Measurements from ENCODE around the gene BATF. TPM values are rescaled to one million over a fixed set of nuclear protein-coding genes. Genes with fewer than 3 reads are reported as not detected.
A peak's percentile ranks its signal among the peaks of the same experiment; 100 is the strongest.

Gene BATF
- total RNA-seq, 1 experiment from 2014 or later, result 55.7 TPM

DNA sequence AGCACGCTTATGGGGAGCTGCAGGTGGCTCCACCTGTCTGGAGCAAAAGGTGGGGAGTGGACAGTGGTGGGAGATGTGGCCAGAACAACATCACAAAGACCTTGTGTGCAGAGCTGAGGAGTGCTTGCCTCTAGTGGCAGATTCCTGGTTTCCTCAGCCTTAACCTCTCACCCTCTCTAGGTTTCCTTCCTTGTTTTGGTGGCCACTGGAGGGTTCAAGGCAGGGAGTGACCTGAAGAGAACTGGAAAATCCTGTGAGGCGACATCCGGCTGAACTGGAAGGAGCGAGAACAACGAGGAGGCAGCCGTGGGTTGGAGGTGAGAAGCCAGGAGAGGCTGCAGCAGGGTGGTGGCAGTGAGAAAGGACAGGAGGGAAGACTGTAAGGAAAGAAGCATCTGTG lies 49.8 kb downstream of the BATF start:
- peak; percentile 66 to 83 for DNase-seq
- Histone ChIP-seq H3F3A (ENCODE audit: insufficient read depth, low read depth) (peaks cover 18% of the 10 kb centered on the region; the same call in 1 of the 2 replicates), H3K9me3 (ENCODE audit: insufficient read depth, low read depth) (no peaks in the 10 kb centered on the region), H2AFZ (peak overlapping the region; percentile 69), H3K9me2 (ENCODE audit: insufficient read depth) (no peaks in the 10 kb centered on the region), H3K4me2 (peak overlapping the region; percentile 60), H3K79me2 (ENCODE audit: low read depth) (no peaks in the 10 kb centered on the region), H3K27ac (peak overlapping the region; percentile 33), H3K36me3 (ENCODE audit: low read depth) (no peaks in the 10 kb centered on the region), H4K20me1 (ENCODE audit: insufficient read depth) (no peaks in the 10 kb centered on the region), H3K27me3 (ENCODE audit: insufficient read depth, low read depth) (no peaks in the 10 kb centered on the region), H3K4me1 (replicated peaks; ENCODE audit: insufficient read depth) (peaks cover 32% of the 10 kb centered on the region), H3K4me3 (peak overlapping the region; percentile 18; the same call in 1 of the 2 replicates)
- ChIA-PET CTCF (interaction anchor here (0.5 to 1.4 kb wide), 4 partner anchors 11 to 815 kb away, joined by 3 to 4 read pairs (median 3); no protein-coding TSS in a partner anchor), POLR2A (ENCODE audit: unreplicated experiment) (interaction anchor here (0.9 kb wide), 1 partner anchor 10 kb away, joined by 5 read pairs; no protein-coding TSS in a partner anchor)
- TF ChIP-seq, protein P1, sequence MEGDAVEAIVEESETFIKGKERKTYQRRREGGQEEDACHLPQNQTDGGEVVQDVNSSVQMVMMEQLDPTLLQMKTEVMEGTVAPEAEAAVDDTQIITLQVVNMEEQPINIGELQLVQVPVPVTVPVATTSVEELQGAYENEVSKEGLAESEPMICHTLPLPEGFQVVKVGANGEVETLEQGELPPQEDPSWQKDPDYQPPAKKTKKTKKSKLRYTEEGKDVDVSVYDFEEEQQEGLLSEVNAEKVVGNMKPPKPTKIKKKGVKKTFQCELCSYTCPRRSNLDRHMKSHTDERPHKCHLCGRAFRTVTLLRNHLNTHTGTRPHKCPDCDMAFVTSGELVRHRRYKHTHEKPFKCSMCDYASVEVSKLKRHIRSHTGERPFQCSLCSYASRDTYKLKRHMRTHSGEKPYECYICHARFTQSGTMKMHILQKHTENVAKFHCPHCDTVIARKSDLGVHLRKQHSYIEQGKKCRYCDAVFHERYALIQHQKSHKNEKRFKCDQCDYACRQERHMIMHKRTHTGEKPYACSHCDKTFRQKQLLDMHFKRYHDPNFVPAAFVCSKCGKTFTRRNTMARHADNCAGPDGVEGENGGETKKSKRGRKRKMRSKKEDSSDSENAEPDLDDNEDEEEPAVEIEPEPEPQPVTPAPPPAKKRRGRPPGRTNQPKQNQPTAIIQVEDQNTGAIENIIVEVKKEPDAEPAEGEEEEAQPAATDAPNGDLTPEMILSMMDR (conservative IDR thresholded peaks at IDR 0.05), result no peak
- no peak for TF ChIP-seq EZH2 (IDR thresholded peaks at IDR 0.05; ENCODE audit: low read depth)
- intact Hi-C loops (cut with micrococcal nuclease; ENCODE audit: unreplicated experiment), result loop anchor here (1.0 to 10.0 kb wide), 2 partner anchors 29 to 633 kb away; no protein-coding TSS in a partner anchor
- BruUV-seq (replicated peaks), result no TSS peak

DNA sequence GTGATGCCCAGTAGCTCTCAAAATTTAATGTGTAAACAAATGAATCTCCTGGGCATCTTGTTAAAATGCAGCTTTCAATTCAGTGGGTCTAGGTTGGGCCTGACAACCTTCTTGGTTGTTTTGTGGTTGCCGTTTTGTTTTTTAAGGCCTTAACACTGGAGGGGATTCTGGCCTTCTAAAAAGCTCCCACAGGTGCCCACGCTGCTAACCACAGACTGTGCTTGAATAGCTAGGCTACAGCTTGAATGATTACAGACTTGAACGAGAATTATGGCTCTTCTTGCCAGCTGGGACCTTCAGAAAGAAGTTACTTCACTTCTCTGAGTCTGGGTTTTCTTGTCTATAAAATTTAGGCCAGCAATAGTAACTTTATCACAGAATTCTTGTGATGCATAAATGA lies 54.8 kb downstream of the BATF start:
- POLR2A ChIA-PET (ENCODE audit: unreplicated experiment), result interaction anchor here (0.5 to 0.8 kb wide), 7 partner anchors 56 to 234 kb away, joined by 3 to 7 read pairs (median 3); no protein-coding TSS in a partner anchor
- no peaks in the 10 kb centered on the region for H4K20me1 ChIP-seq (ENCODE audit: insufficient read depth)
- no peak overlapping the region for H3K27ac ChIP-seq
- CTCF ChIA-PET, result interaction anchor here (0.5 to 4.8 kb wide), 26 partner anchors 16 to 1323 kb away, joined by 3 to 82 read pairs (median 4); partner anchors contain the start of genes ERG28, IFT43, TGFB3 and TTLL5
- no peaks in the 10 kb centered on the region for H3K27me3 ChIP-seq (ENCODE audit: insufficient read depth, low read depth)
- H3F3A ChIP-seq (ENCODE audit: insufficient read depth, low read depth), result peaks cover 25% of the 10 kb centered on the region; the same call in 1 of the 2 replicates
- H3K9me3 ChIP-seq (ENCODE audit: insufficient read depth, low read depth), result no peaks in the 10 kb centered on the region
- no peak for TF ChIP-seq EZH2 (IDR thresholded peaks at IDR 0.05; ENCODE audit: low read depth)
- TF ChIP-seq, protein P1 (conservative IDR thresholded peaks at IDR 0.05), result no peak
- no peak for DNase-seq
- no peaks in the 10 kb centered on the region for H3K36me3 ChIP-seq (ENCODE audit: low read depth)
- intact Hi-C loops (cut with micrococcal nuclease; ENCODE audit: unreplicated experiment), result loop anchor here (1.0 to 10.0 kb wide), 8 partner anchors 134 to 1070 kb away; partner anchors contain the start of genes GPATCH2L and NEK9
- no peaks in the 10 kb centered on the region for H3K9me2 ChIP-seq (ENCODE audit: insufficient read depth)
- no TSS peak for BruUV-seq (replicated peaks)
- H3K4me3 ChIP-seq, result no peak overlapping the region
- H3K4me2 ChIP-seq, result peak overlapping the region; percentile 91; the same call in 1 of the 2 replicates
- no peak overlapping the region for H2AFZ ChIP-seq
- peaks cover 34% of the 10 kb centered on the region for H3K4me1 ChIP-seq (replicated peaks; ENCODE audit: insufficient read depth)
- no peaks in the 10 kb centered on the region for H3K79me2 ChIP-seq (ENCODE audit: low read depth)

DNA sequence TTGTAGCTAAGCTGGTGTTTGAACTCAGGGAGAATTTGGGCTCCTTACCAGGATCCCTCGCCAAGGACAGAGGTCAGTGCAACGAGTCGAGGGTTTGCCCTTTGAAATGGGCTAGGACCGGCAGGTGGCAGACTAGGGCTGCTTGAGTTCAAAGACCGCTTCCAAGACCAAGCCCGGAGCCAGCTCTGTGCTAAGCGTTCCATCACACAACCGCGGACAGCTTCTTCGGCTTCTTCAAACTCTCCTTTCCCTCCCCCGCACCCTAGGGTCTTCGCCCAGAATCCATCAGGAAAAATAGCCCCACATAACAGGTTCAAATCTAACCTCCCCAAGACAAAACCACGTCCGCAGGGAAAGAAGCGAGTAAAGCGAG lies 55.4 kb downstream of the BATF start:
- BruUV-seq (replicated peaks), result no TSS peak
- ChIA-PET POLR2A (ENCODE audit: unreplicated experiment) (interaction anchor here (0.5 to 0.7 kb wide), 5 partner anchors 72 to 217 kb away, joined by 3 to 5 read pairs (median 3); no protein-coding TSS in a partner anchor), CTCF (interaction anchor here (0.6 to 4.8 kb wide), 24 partner anchors 16 to 1094 kb away, joined by 3 to 82 read pairs (median 4); partner anchors contain the start of genes ERG28, IFT43, TGFB3 and TTLL5)
- Histone ChIP-seq H3K4me1 (replicated peaks; ENCODE audit: insufficient read depth) (peaks cover 32% of the 10 kb centered on the region), H4K20me1 (ENCODE audit: insufficient read depth) (no peaks in the 10 kb centered on the region), H3F3A (ENCODE audit: insufficient read depth, low read depth) (peaks cover 19% of the 10 kb centered on the region; the same call in 1 of the 2 replicates), H2AFZ (peak overlapping the region; percentile 88), H3K27me3 (ENCODE audit: insufficient read depth, low read depth) (no peaks in the 10 kb centered on the region), H3K4me3 (peak overlapping the region; percentile 67), H3K27ac (peak overlapping the region; percentile 24), H3K4me2 (peak overlapping the region; percentile 91), H3K79me2 (ENCODE audit: low read depth) (no peaks in the 10 kb centered on the region), H3K36me3 (ENCODE audit: low read depth) (no peaks in the 10 kb centered on the region), H3K9me2 (ENCODE audit: insufficient read depth) (no peaks in the 10 kb centered on the region), H3K9me3 (ENCODE audit: insufficient read depth, low read depth) (no peaks in the 10 kb centered on the region)
- intact Hi-C loops (cut with micrococcal nuclease; ENCODE audit: unreplicated experiment), result loop anchor here (1.0 to 10.0 kb wide), 10 partner anchors 77 to 1070 kb away; partner anchors contain the start of genes GPATCH2L and NEK9
- TF ChIP-seq, protein P1 (conservative IDR thresholded peaks at IDR 0.05), result peak; percentile 97
- no peak for TF ChIP-seq EZH2 (IDR thresholded peaks at IDR 0.05; ENCODE audit: low read depth)
- DNase-seq, result peak; percentile 83 to 93
